Cardiac muscle cell (in vitro differentiated cells and primary cell): Measurements from ENCODE around the gene ACVR1. TPM values are rescaled to one million over a fixed set of nuclear protein-coding genes. Genes with fewer than 3 reads are reported as not detected.

Experiments
- DNase-seq, 2 donors: peaks; one replicate each; pipeline versions ENCODE4 v3.0.0 to v3.0.0-alpha.2; 2010 to 2017; ENCODE audit warnings: low read depth in 1 of 2, low spot score in 1 of 2
- H3K27ac ChIP-seq: fragments of 200-600 bp; sonication (generic); 2 replicates; pipeline ENCODE4 v1.5.1; 2016
- H3K27me3 ChIP-seq: fragments of 200-600 bp; sonication (generic); 2 replicates; pipeline ENCODE4 v1.6.0; 2016; ENCODE audit warnings: control low read depth
- H3K36me3 ChIP-seq: fragments of 200-600 bp; sonication (generic); 2 replicates; pipeline ENCODE4 v1.5.1; 2016; ENCODE audit warnings: control low read depth
- H3K4me1 ChIP-seq: fragments of 200-600 bp; sonication (generic); 2 replicates; pipeline ENCODE4 v1.8.1; 2017; ENCODE audit warnings: low read depth, mild to moderate bottlenecking, mixed run types
- H3K4me3 ChIP-seq: fragments of 200-600 bp; sonication (generic); 2 replicates; pipeline ENCODE4 v1.5.1; 2016; ENCODE audit warnings: mild to moderate bottlenecking
- H3K9me3 ChIP-seq: fragments of 200-600 bp; sonication (generic); 2 replicates; pipeline ENCODE4 v1.5.1; 2017; ENCODE audit warnings: low read depth, mild to moderate bottlenecking, control low read depth
- CTCF ChIP-seq: IDR thresholded peaks from 2 replicates; pipeline ENCODE4 v1.5.1; 2012; ENCODE audit warnings: low read depth, mild to moderate bottlenecking, low read length
- polyA plus RNA-seq: library from polyadenylated mRNA; unstranded; fragments of >200 nt; fragmentation: Nextera tagmentation; extraction: Ambion mirVana; gene quantifications from 2 replicates; pipeline ENCODE4 v1.2.1, GENCODE V29; 2016
- total RNA-seq: library from RNA; depleted of rRNA; stranded (reverse); fragments of >200 nt; gene quantifications from 2 replicates; pipeline ENCODE4 v1.2.3, GENCODE V29; 2016

The ACVR1 gene
- total and polyA plus RNA-seq, 2 experiments from 2014 or later, result 7.5 to 12.9 TPM

DNA sequence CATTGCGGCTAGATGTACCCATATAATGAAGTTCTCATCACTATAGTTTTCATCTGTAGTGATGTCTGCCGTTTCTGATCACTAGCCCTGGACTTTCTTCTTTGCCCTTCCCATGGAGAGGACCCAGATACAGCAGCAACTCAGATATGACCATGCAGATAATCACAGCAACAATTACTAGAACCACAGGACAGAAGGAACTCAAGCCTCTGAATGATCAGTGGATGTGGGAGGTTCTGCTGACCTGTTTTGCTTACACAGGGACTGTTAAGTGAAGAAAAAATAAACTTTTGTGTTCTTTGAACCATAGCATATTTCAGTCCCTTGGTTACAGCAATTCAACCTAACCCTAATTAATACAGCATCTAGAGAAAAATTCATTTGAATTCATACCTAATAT lies 62.7 kb downstream of the ACVR1 start:
- Histone ChIP-seq H3K27ac (no peak overlapping the region), H3K9me3 (no peaks in the 10 kb centered on the region), H3K27me3 (no peaks in the 10 kb centered on the region), H3K4me3 (no peak overlapping the region), H3K4me1 (peaks cover 4% of the 10 kb centered on the region), H3K36me3 (no peaks in the 10 kb centered on the region)
- no peak for DNase-seq
- TF ChIP-seq CTCF, result no peak

DNA sequence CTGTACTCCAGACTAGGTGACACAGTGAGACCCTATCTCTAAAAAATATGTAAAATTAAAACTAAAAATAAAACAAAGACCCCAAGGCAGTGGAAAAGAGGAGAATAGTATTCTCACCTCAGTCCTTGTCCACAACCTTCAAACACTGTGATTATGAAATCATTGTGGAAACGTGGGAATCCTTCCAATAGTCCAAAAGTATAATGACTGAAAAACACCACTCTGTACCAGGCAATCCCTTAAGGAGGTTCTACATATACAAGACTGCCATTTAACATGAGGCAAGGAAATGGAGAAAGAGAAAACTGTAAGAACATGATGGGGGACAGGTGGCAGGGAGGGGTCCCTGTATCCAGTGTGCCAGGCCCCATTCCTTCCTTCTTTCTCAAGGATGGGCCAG lies 66.1 kb downstream of the ACVR1 start:
- no peak overlapping the region for H3K4me3 ChIP-seq
- peak in 1 of 2 donors; percentile 48 for DNase-seq
- H3K27ac ChIP-seq, result no peak overlapping the region
- no peaks in the 10 kb centered on the region for H3K27me3 ChIP-seq
- no peaks in the 10 kb centered on the region for H3K9me3 ChIP-seq
- H3K4me1 ChIP-seq, result peaks cover 4% of the 10 kb centered on the region
- TF ChIP-seq CTCF, result no peak
- no peaks in the 10 kb centered on the region for H3K36me3 ChIP-seq

GRCh38 chr2:157809212-157809611 lies 66.9 kb downstream of the ACVR1 start:
- peaks cover 4% of the 10 kb centered on the region for H3K4me1 ChIP-seq
- no peak overlapping the region for H3K27ac ChIP-seq
- H3K4me3 ChIP-seq, result no peak overlapping the region
- no peaks in the 10 kb centered on the region for H3K36me3 ChIP-seq
- no peaks in the 10 kb centered on the region for H3K27me3 ChIP-seq
- H3K9me3 ChIP-seq, result no peaks in the 10 kb centered on the region
- no peak for TF ChIP-seq CTCF
- peak in 1 of 2 donors; percentile 40 for DNase-seq

- DNase-seq, result no peak
- Histone ChIP-seq H3K4me3 (no peak overlapping the region), H3K27me3 (no peaks in the 10 kb centered on the region), H3K27ac (no peak overlapping the region), H3K36me3 (no peaks in the 10 kb centered on the region), H3K4me1 (peaks cover 12% of the 10 kb centered on the region), H3K9me3 (no peaks in the 10 kb centered on the region)
- no peak for TF ChIP-seq CTCF
Measured at GRCh38 chr2:157808421-157808820, 67.7 kb downstream of the ACVR1 start.

DNA sequence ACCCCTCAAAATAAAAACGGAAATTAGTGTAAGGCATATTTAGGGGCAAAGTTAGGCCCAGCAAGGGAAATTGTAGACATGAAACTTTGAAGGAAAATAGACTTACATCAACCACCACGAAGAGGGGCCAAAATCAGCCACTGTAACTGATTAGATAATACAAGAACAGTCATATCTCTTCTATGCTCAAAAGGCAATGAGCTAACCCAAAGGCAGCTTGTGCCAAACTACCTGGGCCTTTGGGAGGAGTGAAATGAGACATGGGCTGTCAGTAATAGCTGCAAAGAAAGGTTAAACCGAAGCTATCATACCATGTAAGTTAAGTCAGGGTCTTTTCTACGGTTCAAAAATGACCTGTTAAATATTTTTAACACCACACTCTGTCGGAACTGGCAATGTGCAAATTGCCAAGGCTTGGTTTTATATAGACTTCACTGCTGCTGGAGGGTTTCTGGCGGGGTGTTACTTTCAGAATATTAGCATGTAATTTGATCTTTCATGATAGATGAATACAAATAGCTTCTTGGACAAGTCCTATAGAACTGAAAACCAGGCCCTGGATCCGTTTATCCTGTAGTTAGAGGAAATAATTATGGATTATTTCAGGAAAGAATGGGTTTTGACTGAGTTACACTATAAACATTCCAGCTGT lies 69.6 kb downstream of the ACVR1 start:
- Histone ChIP-seq H3K4me1 (peaks cover 13% of the 10 kb centered on the region), H3K36me3 (no peaks in the 10 kb centered on the region), H3K4me3 (no peak overlapping the region), H3K9me3 (no peaks in the 10 kb centered on the region), H3K27me3 (no peaks in the 10 kb centered on the region), H3K27ac (no peak overlapping the region)
- TF ChIP-seq CTCF, result no peak
- no peak for DNase-seq
